Endothelial cell of umbilical vein (primary cell): ENCODE results near the gene TAS2R1. TPM values are rescaled to one million over a fixed set of nuclear protein-coding genes. Genes with fewer than 3 reads are reported as not detected.

Source experiments
- BruUV-seq: library from RNA; stranded (reverse); fragments of 400-500 nt; replicated peaks from 2 replicates; lab custom pipeline; 2021; lab: Mats Ljungman, UMichigan
- CTCF ChIA-PET: fragments of 300-600, 350-600 bp; sonication (Branson Sonifier 250); formaldehyde crosslinking; loops from one replicate; lab custom pipeline; 2021; ENCODE audit warnings: antibody characterized with exemption, inconsistent platforms; lab: Charles Lee
- POLR2A ChIA-PET: fragments of 300-600, 350-600 bp; sonication (Branson Sonifier 250); formaldehyde crosslinking; loops from one replicate; lab custom pipeline; 2021; ENCODE audit warnings: antibody characterized with exemption, inconsistent platforms; lab: Charles Lee
- DNase-seq: peaks from one replicate; pipeline ENCODE4 v3.0.0-alpha.2; 2011; ENCODE audit warnings: low read depth, low spot score
- FAIRE-seq: peaks from 2 replicates; lab custom pipeline; 2011; peaks lifted over from hg19 to GRCh38; lab: Jason Lieb, UNC
- H2AFZ ChIP-seq: 2 replicates; pipeline ENCODE4 v1.6.0; 2012; ENCODE audit warnings: low read depth, low read length, control low read depth, inconsistent platforms
- H3K27ac ChIP-seq: 2 replicates; pipeline ENCODE4 v1.5.1; 2011; ENCODE audit warnings: low read depth, mild to moderate bottlenecking, control low read depth, low read length, moderate library complexity; ENCODE audit not compliant: insufficient read depth
- H3K27me3 ChIP-seq, 2 experiments: 2 replicates each; pipeline versions ENCODE4 v1.6.0 to v1.6.1; 2011; ENCODE audit warnings: low read length in 2 of 2, mixed read lengths in 1 of 2; ENCODE audit not compliant: control insufficient read depth in 2 of 2, insufficient read depth in 2 of 2
- H3K36me3 ChIP-seq, 2 experiments: 2 replicates in 1 of 2; 3 replicates in 1 of 2; pipeline ENCODE4 v1.5.1; 2011; ENCODE audit warnings: low read length in 2 of 2, mild to moderate bottlenecking in 1 of 2, moderate library complexity in 1 of 2; ENCODE audit not compliant: control insufficient read depth in 2 of 2, insufficient read depth in 2 of 2; ENCODE audit errors: extremely low read depth in 1 of 2
- H3K4me1 ChIP-seq: 3 replicates; pipeline ENCODE4 v1.5.1; 2011; ENCODE audit warnings: mild to moderate bottlenecking, low read length; ENCODE audit not compliant: control insufficient read depth, insufficient read depth; ENCODE audit errors: extremely low read depth
- H3K4me2 ChIP-seq: 2 replicates; pipeline ENCODE4 v1.6.1; 2011; ENCODE audit warnings: low read length, control low read depth, mixed read lengths; ENCODE audit not compliant: insufficient read depth
- H3K4me3 ChIP-seq, 3 experiments: fragments of 200-600 bp in 1 of 3; sonication (generic), shearing (Covaris generic) in 1 of 3; replicated peaks in 1 of 3; 2 replicates each; pipeline ENCODE4 v1.5.1; 2011 to 2016; ENCODE audit warnings: control low read depth in 3 of 3, low read length in 3 of 3, mild to moderate bottlenecking in 2 of 3, inconsistent platforms in 1 of 3, low read depth in 1 of 3, moderate library complexity in 1 of 3; ENCODE audit not compliant: insufficient read depth in 1 of 3
- H3K79me2 ChIP-seq: 2 replicates; pipeline ENCODE4 v1.6.0; 2012; ENCODE audit warnings: low read length, inconsistent platforms; ENCODE audit not compliant: control insufficient read depth, insufficient read depth
- H3K9ac ChIP-seq: replicated peaks from 2 replicates; pipeline ENCODE3; 2011; ENCODE audit warnings: low read length, control low read depth; ENCODE audit not compliant: insufficient read depth; ENCODE audit errors: extremely low read depth
- H3K9me1 ChIP-seq: replicated peaks from 3 replicates; pipeline ENCODE4 v1.6.0; 2011; ENCODE audit warnings: mild to moderate bottlenecking, low read length; ENCODE audit not compliant: control insufficient read depth, insufficient read depth; ENCODE audit errors: extremely low read depth
- H3K9me3 ChIP-seq: replicated peaks from 2 replicates; pipeline ENCODE4 v1.5.1; 2012; ENCODE audit warnings: low read length, inconsistent platforms; ENCODE audit not compliant: control insufficient read depth, insufficient read depth
- H4K20me1 ChIP-seq: replicated peaks from 2 replicates; pipeline ENCODE3; 2011; ENCODE audit warnings: mild to moderate bottlenecking, low read length; ENCODE audit not compliant: control insufficient read depth, insufficient read depth; ENCODE audit errors: extremely low read depth
- EZH2 ChIP-seq: IDR thresholded peaks from 2 replicates; pipeline ENCODE4 v1.6.1; 2012; ENCODE audit warnings: borderline replicate concordance, low read depth, mild to moderate bottlenecking, moderate library complexity, low read length, inconsistent platforms; ENCODE audit not compliant: severe bottlenecking
- FOS ChIP-seq: IDR thresholded peaks from 2 replicates; pipeline ENCODE4 v1.6.1; 2011; ENCODE audit warnings: mild to moderate bottlenecking, low read length, moderate library complexity, borderline replicate concordance; ENCODE audit not compliant: insufficient read depth
- GATA2 ChIP-seq: IDR thresholded peaks from 2 replicates; pipeline ENCODE4 v1.7.0; 2011; ENCODE audit warnings: low read depth, mild to moderate bottlenecking, moderate library complexity, mixed read lengths, low read length; ENCODE audit not compliant: insufficient read length, insufficient read depth
- JUN ChIP-seq: IDR thresholded peaks from 2 replicates; pipeline ENCODE4 v1.6.1; 2011; ENCODE audit warnings: borderline replicate concordance, low read depth; ENCODE audit not compliant: insufficient read length, insufficient read depth
- MYC ChIP-seq: IDR thresholded peaks from one replicate; pipeline ENCODE4 v1.6.1; 2011; ENCODE audit warnings: mild to moderate bottlenecking, low read depth, low read length
- POLR2A ChIP-seq: IDR thresholded peaks from 2 replicates; pipeline ENCODE4 v1.6.1; 2012; ENCODE audit warnings: low read depth, mild to moderate bottlenecking, control low read depth, low read length
- POLR2AphosphoS5 ChIP-seq: IDR thresholded peaks from 2 replicates; pipeline ENCODE4 v1.6.1; 2012; ENCODE audit warnings: low read depth, mild to moderate bottlenecking, control low read depth, low read length, moderate library complexity; ENCODE audit not compliant: insufficient read depth
- dilution Hi-C: fragments of 300-500 bp; cut with MboI; formaldehyde crosslinking; loops from one replicate; pipeline ENCODE4 v1.15.0; 2019; ENCODE audit warnings: low sequenced_read_pairs; ENCODE audit not compliant: extremely low pct_ligation_motif_present
- intact Hi-C: fragments of 100-400 bp; cut with micrococcal nuclease; formaldehyde crosslinking; loops from one replicate; pipeline ENCODE4 v1.10.0; 2022
- polyA plus RNA-seq, 4 experiments: library from polyadenylated mRNA; depleted of rRNA in 3 of 4; stranded (reverse) in 3 of 4; unstranded in 1 of 4; fragments of >200 nt; gene quantifications; 2 replicates each; pipeline versions ENCODE4 v1.2.1 to v1.2.3, GENCODE V29; 2011 to 2012; ENCODE audit warnings: missing spikeins in 1 of 4
- total RNA-seq: library from RNA; stranded (reverse); gene quantifications from 2 replicates; pipeline ENCODE4 v1.2.3, GENCODE V29; 2021
- TF ChIP-seq, protein P1 (sequence below): IDR thresholded peaks from 2 replicates; pipeline ENCODE4 v1.6.1; 2011; ENCODE audit not compliant: insufficient read depth, insufficient read length
- TF ChIP-seq, protein P2 (sequence below), 2 donors: IDR thresholded peaks; 1 replicate in 1 of 2; 2 replicates in 1 of 2; pipeline ENCODE4 v1.5.1; 2011; ENCODE audit warnings: low read length in 2 of 2, mild to moderate bottlenecking in 2 of 2, moderate library complexity in 2 of 2, control low read depth in 1 of 2, inconsistent platforms in 1 of 2, low read depth in 1 of 2; ENCODE audit not compliant: insufficient read depth in 1 of 2; ENCODE audit errors: extremely low read depth in 1 of 2

Gene TAS2R1
- total and polyA plus RNA-seq, 2 donors (not counting 3 experiments of a cell fraction or from before 2014, with no cell fraction given) = not detected

DNA sequence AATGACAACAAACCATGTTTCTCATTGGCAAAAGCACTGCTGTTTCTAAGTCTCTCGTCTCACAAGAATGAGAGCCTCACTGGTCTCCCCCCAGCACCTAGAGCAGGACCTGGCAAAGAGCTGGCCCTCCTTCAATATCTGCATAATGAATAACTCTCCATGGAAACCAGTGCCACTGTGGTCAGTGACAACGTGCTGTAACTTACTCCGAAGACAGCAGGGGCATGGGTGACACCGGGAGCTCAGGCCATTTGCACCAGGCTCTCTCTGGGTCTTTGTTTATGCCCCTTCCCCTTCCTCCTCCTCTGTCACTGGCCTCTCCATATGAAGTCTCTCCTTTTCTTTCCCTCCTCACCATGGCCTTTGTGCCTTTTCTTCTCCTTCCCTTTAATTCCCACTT lies 33.3 kb downstream of the TAS2R1 start:
- dilution Hi-C loops = no loop called here
- H3K4me2 ChIP-seq = no peak overlapping the region
- no peaks in the 10 kb centered on the region for H3K27me3 ChIP-seq
- no peaks in the 10 kb centered on the region for H4K20me1 ChIP-seq
- FAIRE-seq (no peak), DNase-seq (no peak)
- POLR2A ChIA-PET = no interaction called here
- H3K79me2 ChIP-seq = no peaks in the 10 kb centered on the region
- intact Hi-C loops = no loop called here
- TF ChIP-seq, protein P1, sequence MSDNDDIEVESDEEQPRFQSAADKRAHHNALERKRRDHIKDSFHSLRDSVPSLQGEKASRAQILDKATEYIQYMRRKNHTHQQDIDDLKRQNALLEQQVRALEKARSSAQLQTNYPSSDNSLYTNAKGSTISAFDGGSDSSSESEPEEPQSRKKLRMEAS = no peak
- no TSS peak for BruUV-seq
- H3K9me1 ChIP-seq = no peaks in the 10 kb centered on the region
- peaks cover 3% of the 10 kb centered on the region for H3K9me3 ChIP-seq
- H3K36me3 ChIP-seq = no peaks in the 10 kb centered on the region
- no peak overlapping the region for H2AFZ ChIP-seq
- CTCF ChIA-PET = no interaction called here
- H3K27ac ChIP-seq = no peak overlapping the region
- no peaks in the 10 kb centered on the region for H3K4me1 ChIP-seq
- no peak overlapping the region for H3K9ac ChIP-seq
- no peak overlapping the region for H3K4me3 ChIP-seq

DNA sequence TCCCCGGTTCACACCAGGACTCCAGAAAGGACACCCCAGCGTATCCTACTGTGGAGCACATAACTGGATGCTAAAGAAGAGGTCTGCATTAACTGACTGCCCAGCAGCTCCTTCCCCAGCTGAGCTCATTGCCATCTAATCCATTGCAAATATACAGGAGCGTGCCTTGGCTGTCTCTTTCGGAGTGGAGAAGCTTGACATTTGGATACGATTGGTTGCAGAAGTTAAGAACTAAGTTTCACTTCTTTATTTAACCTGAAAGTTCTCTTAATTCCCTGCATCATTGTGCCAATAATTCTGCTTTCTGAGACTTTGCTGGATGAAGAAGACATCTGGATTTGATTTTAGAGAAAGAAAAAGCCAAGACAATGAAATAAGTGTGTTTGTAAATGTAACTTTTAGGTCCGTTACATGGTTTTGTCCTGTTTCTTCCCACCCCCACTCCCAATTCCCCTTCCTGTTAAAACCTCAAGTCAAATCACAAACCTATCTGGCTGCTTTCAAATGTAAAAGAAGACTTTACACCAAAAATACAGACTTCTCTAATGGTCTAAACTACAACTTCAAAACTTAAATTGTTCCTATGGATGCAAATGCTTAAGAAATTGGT lies 33.9 kb downstream of the TAS2R1 start:
- Histone ChIP-seq H3K9ac (no peak overlapping the region), H2AFZ (no peak overlapping the region), H3K9me1 (no peaks in the 10 kb centered on the region), H3K79me2 (no peaks in the 10 kb centered on the region), H3K36me3 (no peaks in the 10 kb centered on the region), H4K20me1 (no peaks in the 10 kb centered on the region), H3K27ac (no peak overlapping the region), H3K4me1 (no peaks in the 10 kb centered on the region), H3K9me3 (peaks cover 3% of the 10 kb centered on the region), H3K4me3 (no peak overlapping the region), H3K27me3 (no peaks in the 10 kb centered on the region), H3K4me2 (no peak overlapping the region)
- POLR2A ChIA-PET = no interaction called here
- TF ChIP-seq GATA2 (no peak), POLR2A (no peak), MYC (no peak), FOS (no peak), EZH2 (no peak), JUN (no peak), POLR2AphosphoS5 (no peak)
- TF ChIP-seq, protein P2, sequence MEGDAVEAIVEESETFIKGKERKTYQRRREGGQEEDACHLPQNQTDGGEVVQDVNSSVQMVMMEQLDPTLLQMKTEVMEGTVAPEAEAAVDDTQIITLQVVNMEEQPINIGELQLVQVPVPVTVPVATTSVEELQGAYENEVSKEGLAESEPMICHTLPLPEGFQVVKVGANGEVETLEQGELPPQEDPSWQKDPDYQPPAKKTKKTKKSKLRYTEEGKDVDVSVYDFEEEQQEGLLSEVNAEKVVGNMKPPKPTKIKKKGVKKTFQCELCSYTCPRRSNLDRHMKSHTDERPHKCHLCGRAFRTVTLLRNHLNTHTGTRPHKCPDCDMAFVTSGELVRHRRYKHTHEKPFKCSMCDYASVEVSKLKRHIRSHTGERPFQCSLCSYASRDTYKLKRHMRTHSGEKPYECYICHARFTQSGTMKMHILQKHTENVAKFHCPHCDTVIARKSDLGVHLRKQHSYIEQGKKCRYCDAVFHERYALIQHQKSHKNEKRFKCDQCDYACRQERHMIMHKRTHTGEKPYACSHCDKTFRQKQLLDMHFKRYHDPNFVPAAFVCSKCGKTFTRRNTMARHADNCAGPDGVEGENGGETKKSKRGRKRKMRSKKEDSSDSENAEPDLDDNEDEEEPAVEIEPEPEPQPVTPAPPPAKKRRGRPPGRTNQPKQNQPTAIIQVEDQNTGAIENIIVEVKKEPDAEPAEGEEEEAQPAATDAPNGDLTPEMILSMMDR (IDR thresholded peaks at IDR 0.05; ENCODE audit: extremely low read depth in 1 of 2, insufficient read depth in 1 of 2, low read depth in 1 of 2, low read length in 2 of 2) = no peak
- TF ChIP-seq, protein P1 = no peak
- dilution Hi-C loops = no loop called here
- CTCF ChIA-PET = no interaction called here
- intact Hi-C loops = no loop called here
- FAIRE-seq = no peak
- DNase-seq = no peak
- BruUV-seq = no TSS peak
